ENCODE results near the gene CNOT8.

GRCh38 chr5:154860765-154861164, 2.3 kb downstream of the CNOT8 start:
- TF ChIP-seq, protein P1, sequence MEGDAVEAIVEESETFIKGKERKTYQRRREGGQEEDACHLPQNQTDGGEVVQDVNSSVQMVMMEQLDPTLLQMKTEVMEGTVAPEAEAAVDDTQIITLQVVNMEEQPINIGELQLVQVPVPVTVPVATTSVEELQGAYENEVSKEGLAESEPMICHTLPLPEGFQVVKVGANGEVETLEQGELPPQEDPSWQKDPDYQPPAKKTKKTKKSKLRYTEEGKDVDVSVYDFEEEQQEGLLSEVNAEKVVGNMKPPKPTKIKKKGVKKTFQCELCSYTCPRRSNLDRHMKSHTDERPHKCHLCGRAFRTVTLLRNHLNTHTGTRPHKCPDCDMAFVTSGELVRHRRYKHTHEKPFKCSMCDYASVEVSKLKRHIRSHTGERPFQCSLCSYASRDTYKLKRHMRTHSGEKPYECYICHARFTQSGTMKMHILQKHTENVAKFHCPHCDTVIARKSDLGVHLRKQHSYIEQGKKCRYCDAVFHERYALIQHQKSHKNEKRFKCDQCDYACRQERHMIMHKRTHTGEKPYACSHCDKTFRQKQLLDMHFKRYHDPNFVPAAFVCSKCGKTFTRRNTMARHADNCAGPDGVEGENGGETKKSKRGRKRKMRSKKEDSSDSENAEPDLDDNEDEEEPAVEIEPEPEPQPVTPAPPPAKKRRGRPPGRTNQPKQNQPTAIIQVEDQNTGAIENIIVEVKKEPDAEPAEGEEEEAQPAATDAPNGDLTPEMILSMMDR (IDR thresholded peaks at IDR 0.05): no peak
- TF ChIP-seq ZFX (IDR thresholded peaks at IDR 0.05; ENCODE audit: borderline replicate concordance): no peak

All from 22Rv1 (cell line).